Mononuclear cell (primary cell): ENCODE data around the gene ADPRM. TPM values are rescaled to one million over a fixed set of nuclear protein-coding genes. Genes with fewer than 3 reads are reported as not detected.
A peak's percentile ranks its signal among the peaks of the same experiment; 100 is the strongest.
"Not testable (repeated sequence)": the region's sequence is repeated elsewhere in the genome, so short reads cannot be mapped to it uniquely, and the experiment has no call there.

ENCODE experiments used
- H3K27me3 ChIP-seq: 2 replicates; pipeline ENCODE4 v1.6.0; 2011; ENCODE audit warnings: low read length, control low read depth; ENCODE audit not compliant: insufficient read depth
- H3K4me1 ChIP-seq: 2 replicates; pipeline ENCODE4 v1.5.1; 2011; ENCODE audit warnings: mild to moderate bottlenecking, low read length, control low read depth; ENCODE audit not compliant: insufficient read depth
- H3K4me3 ChIP-seq: 2 replicates; pipeline ENCODE4 v1.5.1; 2011; ENCODE audit warnings: mild to moderate bottlenecking, low read length, moderate library complexity
- H3K9me3 ChIP-seq: 2 replicates; pipeline ENCODE4 v1.5.1; 2011; ENCODE audit warnings: low read depth, mild to moderate bottlenecking, control low read depth, low read length
- total RNA-seq: library from RNA; depleted of rRNA; stranded (reverse); fragments of >200 nt; gene quantifications from one replicate; pipeline ENCODE4 v1.2.3, GENCODE V29; 2012

ADPRM gene
- total RNA-seq, 1 donor: 76.7 TPM

DNA sequence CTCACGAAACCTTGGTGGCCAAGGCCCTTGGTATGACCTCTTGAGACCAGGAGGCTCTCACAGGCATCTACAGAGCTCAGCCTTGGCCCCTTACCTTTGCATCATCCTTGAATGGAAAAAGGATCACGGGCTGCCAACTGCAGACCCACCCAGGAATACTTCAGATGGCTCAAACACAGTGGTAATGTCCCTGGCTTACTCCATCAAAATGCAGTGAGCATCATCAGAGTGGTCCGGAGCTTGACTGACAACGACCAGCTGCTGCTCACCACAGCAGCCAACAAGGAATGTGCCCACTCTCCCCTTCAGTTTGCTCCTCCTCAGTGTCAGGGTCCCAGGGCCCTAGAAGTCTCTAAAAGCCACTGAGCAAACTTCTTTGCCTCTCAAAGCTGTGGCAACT is 22.7 kb upstream of the ADPRM start:
- Histone ChIP-seq H3K4me3 (no peak overlapping the region), H3K9me3 (no peaks in the 10 kb centered on the region), H3K27me3 (no peaks in the 10 kb centered on the region), H3K4me1 (no peaks in the 10 kb centered on the region)

DNA sequence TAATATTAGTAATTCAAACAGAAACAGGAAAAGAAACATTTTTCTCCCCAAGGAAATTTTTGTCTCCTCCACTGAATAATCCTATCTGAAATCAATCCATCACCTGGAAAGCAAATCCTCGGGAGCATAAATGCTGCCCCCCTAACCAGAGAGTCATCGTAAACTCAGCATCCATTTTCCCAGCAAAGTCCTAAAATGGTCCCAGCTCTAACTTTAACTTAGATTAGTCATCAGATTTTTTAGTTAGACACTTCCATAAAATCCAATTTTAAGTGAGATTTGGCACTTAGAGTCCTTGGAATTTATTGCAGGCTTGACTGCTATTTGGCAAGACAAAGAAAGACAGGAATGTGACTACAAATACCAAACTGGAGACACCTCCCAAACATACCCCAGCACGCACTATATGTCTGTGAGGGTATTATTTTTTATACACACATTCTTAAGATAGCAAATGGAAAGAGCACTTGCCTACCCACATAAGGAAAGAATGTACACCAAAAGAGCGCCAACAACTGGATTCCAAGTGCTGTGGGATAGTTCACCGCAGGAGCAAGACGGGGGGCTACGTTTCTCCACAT is 15.4 kb upstream of the ADPRM start:
- Histone ChIP-seq H3K9me3 (no peaks in the 10 kb centered on the region), H3K4me1 (no peaks in the 10 kb centered on the region), H3K27me3 (no peaks in the 10 kb centered on the region), H3K4me3 (no peak overlapping the region)

- no peak overlapping the region for H3K4me3 ChIP-seq
- H3K27me3 ChIP-seq: no peaks in the 10 kb centered on the region
- no peaks in the 10 kb centered on the region for H3K9me3 ChIP-seq
- no peaks in the 10 kb centered on the region for H3K4me1 ChIP-seq
Measured at GRCh38 chr17:10683853-10684252, 13.5 kb upstream of the ADPRM start.

GRCh38 chr17:10687499-10687898 is 9.9 kb upstream of the ADPRM start:
- no peaks in the 10 kb centered on the region for H3K4me1 ChIP-seq
- H3K9me3 ChIP-seq: no peaks in the 10 kb centered on the region
- H3K27me3 ChIP-seq: no peaks in the 10 kb centered on the region
- H3K4me3 ChIP-seq: no peak overlapping the region

GRCh38 chr17:10695875-10696407 is 1.5 kb upstream of the ADPRM start:
- not testable (repeated sequence) for H3K9me3 ChIP-seq, H3K4me3 ChIP-seq, H3K27me3 ChIP-seq
- peaks cover 34% of the 10 kb centered on the region for H3K4me1 ChIP-seq

DNA sequence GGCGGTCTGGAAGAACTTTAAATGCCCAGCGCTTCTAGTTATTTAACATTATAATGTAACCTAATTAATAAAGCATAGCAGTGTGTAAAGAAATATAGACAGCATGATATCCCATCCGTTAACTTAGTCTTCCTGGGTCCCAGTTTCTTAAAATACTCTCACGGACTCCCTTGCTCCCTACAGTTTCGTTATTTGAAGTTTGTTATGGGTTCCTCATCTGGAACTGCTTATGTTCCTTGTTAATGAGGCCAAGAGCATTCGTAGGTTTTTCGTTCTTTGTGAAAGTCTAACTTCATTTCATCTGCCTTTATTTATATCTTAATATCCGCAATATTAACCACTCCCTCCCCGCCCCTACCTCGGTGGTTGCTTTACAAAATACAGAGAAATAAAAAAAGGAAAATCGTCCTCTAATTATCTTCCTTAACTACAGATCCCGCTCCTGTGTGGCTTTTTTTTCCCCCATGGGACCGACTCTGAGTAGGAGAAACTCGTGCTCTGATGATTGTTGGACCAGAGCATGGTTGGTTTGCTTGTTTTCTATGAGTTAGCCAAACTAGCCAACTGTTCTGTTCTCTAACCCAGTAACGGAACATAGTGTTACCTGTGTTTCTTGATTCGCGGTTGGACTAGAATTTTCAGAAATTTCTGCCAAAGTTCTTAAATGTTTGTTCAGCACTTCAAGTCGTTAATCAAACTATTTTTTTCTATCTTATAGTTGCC is 863 bp downstream of the ADPRM start:
- Histone ChIP-seq H3K4me3 (peak overlapping the region; percentile 78), H3K4me1 (peaks cover 48% of the 10 kb centered on the region), H3K9me3 (no peaks in the 10 kb centered on the region), H3K27me3 (no peaks in the 10 kb centered on the region)

- H3K27me3 ChIP-seq: no peaks in the 10 kb centered on the region
- no peak overlapping the region for H3K4me3 ChIP-seq
- peaks cover 48% of the 10 kb centered on the region for H3K4me1 ChIP-seq
- no peaks in the 10 kb centered on the region for H3K9me3 ChIP-seq
Measured at GRCh38 chr17:10699856-10700255, 2.5 kb downstream of the ADPRM start.

- Histone ChIP-seq H3K4me1 (peaks cover 38% of the 10 kb centered on the region), H3K27me3 (no peaks in the 10 kb centered on the region), H3K4me3 (no peak overlapping the region), H3K9me3 (no peaks in the 10 kb centered on the region)
Measured at GRCh38 chr17:10702574-10702973, 5.2 kb downstream of the ADPRM start.

- peaks cover 13% of the 10 kb centered on the region for H3K4me1 ChIP-seq
- no peaks in the 10 kb centered on the region for H3K9me3 ChIP-seq
- H3K4me3 ChIP-seq: no peak overlapping the region
- H3K27me3 ChIP-seq: no peaks in the 10 kb centered on the region
Measured at GRCh38 chr17:10705727-10706126, 8.3 kb downstream of the ADPRM start.

GRCh38 chr17:10713318-10713717 is 15.9 kb downstream of the ADPRM start:
- no peaks in the 10 kb centered on the region for H3K27me3 ChIP-seq
- no peak overlapping the region for H3K4me3 ChIP-seq
- no peaks in the 10 kb centered on the region for H3K4me1 ChIP-seq
- H3K9me3 ChIP-seq: no peaks in the 10 kb centered on the region

- Histone ChIP-seq H3K9me3 (no peaks in the 10 kb centered on the region), H3K4me3 (no peak overlapping the region), H3K27me3 (no peaks in the 10 kb centered on the region), H3K4me1 (no peaks in the 10 kb centered on the region)
Measured at GRCh38 chr17:10716218-10716617, 18.8 kb downstream of the ADPRM start.

- no peaks in the 10 kb centered on the region for H3K9me3 ChIP-seq
- H3K4me1 ChIP-seq: no peaks in the 10 kb centered on the region
- no peaks in the 10 kb centered on the region for H3K27me3 ChIP-seq
- H3K4me3 ChIP-seq: no peak overlapping the region
Measured at GRCh38 chr17:10718547-10718946, 21.2 kb downstream of the ADPRM start.

- Histone ChIP-seq H3K9me3 (no peaks in the 10 kb centered on the region), H3K4me1 (no peaks in the 10 kb centered on the region), H3K4me3 (no peak overlapping the region), H3K27me3 (no peaks in the 10 kb centered on the region)
Measured at GRCh38 chr17:10724546-10725195, 27.3 kb downstream of the ADPRM start.

GRCh38 chr17:10725262-10725661 is 27.9 kb downstream of the ADPRM start:
- H3K4me1 ChIP-seq: peaks cover 2% of the 10 kb centered on the region
- no peaks in the 10 kb centered on the region for H3K27me3 ChIP-seq
- H3K4me3 ChIP-seq: no peak overlapping the region
- H3K9me3 ChIP-seq: no peaks in the 10 kb centered on the region

DNA sequence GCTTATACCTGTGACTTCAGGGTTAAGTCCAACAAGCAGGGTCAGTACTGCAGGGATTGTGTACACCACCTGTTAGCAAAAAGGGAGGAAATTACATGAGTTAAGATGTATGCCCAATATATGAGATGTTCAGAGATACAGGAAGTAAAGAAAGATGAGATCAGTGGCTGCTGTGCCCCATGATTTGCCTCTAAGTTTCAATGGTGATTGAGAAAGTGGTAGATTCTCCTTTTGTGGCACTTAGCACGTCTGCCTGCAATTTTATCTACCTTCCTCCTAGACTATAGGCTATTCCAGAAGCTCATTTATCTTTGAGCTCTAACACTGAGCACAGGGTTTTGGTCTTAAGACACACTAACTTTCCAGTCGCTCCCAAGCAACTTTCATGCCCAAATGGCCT is 28.8 kb downstream of the ADPRM start:
- H3K9me3 ChIP-seq: no peaks in the 10 kb centered on the region
- no peak overlapping the region for H3K4me3 ChIP-seq
- H3K4me1 ChIP-seq: peaks cover 4% of the 10 kb centered on the region
- H3K27me3 ChIP-seq: no peaks in the 10 kb centered on the region
